SH-SY5Y (cell line): Measurements from ENCODE around the gene SLC9B1.

ENCODE experiments used
- GATA2 ChIP-seq: IDR thresholded peaks from 2 replicates; pipeline ENCODE4 v1.6.1; 2011; ENCODE audit warnings: mild to moderate bottlenecking, low read depth, low read length
- GATA3 ChIP-seq: IDR thresholded peaks from 2 replicates; pipeline ENCODE4 v1.6.1; 2011; ENCODE audit warnings: low read depth, mild to moderate bottlenecking, low read length, moderate library complexity

The SLC9B1 gene

DNA sequence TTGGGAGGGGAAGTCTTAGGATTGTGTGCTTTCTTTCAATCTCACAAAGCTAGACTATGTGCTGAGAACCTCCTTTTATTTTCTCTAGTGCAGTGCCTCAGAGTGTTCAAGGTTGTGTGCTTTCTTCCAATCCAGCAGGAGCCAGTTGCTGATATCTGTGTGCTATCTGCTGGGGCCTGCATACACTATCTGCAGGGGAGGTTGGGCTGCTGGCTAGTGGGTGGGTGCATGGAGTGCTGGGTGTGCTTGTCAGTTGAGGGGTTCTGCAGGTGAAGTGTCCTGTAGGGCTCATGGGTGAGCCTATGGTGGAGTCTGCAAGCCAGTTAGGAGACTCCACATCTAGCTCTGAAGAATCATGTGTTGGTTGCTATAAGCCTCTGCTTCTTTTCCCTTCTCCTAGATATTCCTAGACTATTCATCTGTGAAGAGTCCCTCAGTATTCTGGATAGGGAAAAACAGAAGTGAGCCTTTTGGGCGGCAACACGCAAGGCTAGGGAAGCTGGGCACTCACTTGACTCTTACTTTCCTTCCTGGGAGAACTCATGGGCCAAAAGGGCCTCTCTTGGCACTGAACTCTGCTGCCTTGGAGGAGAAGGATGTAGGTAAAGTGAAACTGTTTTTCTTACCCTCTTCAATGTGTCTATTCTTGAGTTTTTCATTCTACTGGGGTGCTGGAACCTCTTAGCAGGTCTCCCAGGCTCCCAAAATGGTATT, 158.7 kb downstream of the SLC9B1 start:
- TF ChIP-seq GATA2 (no peak), GATA3 (no peak)

DNA sequence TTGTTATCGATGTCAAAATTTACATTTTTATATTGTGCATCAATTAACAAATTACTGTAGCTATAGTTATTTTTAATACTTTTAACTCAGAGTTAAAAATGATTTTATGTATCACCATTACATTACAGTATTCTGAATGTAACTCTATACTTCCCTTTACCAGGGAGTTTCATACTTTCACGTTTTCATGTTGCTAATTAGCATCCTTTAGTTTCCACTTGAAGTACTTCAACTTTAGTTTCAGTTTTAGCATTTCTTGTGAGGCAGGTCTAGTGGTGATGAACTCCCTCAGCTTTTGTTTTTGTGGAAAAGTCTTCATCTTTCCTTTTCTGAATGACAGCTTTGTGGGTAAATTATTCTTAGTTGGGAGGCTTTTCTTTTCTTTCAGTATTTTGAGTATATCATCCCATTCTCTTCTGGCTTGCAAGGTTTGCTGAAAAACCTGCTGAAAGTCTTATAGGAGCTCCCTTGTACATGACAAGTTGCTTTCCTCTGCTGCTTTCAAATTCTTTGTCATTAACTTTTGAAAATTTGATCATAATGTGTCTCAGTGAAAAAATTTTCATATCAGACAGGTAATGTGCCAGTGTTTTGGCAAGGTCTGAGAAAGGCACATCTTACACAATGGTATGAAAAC, 160.6 kb downstream of the SLC9B1 start:
- no peak for TF ChIP-seq GATA3
- no peak for TF ChIP-seq GATA2
